ENCODE measurements around the gene ADD2.

The ADD2 gene

DNA sequence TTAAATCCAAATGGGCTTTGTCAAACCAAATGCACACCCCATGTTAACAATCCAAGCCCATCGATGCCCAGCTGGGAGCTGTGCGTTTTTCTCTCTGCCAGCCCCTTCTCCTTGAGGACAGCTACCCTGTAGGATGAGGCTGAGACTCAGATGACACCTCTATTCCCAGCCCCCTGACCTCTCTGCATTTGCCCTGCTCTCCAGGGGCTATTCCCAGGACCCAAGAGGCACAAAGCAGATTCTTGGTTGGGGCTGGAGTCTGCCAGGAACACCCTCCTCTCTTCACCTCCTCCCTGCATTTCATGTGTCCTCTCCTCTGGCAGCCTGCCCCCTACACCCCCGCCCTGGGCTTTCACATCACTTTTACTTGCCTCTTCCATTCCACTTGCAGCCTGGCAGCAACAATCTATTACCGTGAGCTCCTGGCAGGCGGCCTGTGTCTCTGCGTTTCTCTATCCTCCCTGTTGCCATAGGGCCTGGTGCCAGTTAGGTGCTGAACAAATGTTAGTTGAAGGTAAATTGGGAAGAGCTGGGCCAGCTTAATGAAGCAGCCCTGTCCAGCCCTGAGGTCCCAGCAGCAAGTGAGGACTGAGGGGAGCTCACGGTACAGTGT lies 51.8 kb downstream of the ADD2 start:
- no peak overlapping the region for H3K4me2 ChIP-seq
- H4K20me1 ChIP-seq = peaks cover 0 to 78% (median 42%) of the 10 kb centered on the region in 11 experiments; a peak in 18 of 22 replicates
- H3K4me1 ChIP-seq = peaks cover 0 to 4% (median 0%) of the 10 kb centered on the region in 10 experiments; a peak in 2 of 20 replicates
- no peak for TF ChIP-seq Cebpa-rat (IDR thresholded peaks at IDR 0.05)
- H3K4me3 ChIP-seq = no peak overlapping the region
- no peak overlapping the region for H3K9ac ChIP-seq
- peaks cover 15 to 25% (median 20%) of the 10 kb centered on the region in 11 experiments for H3K36me3 ChIP-seq
- H3K9me3 ChIP-seq (replicated peaks in 1 of 11) = no peaks in the 10 kb centered on the region
- H3K27me3 ChIP-seq = no peaks in the 10 kb centered on the region
- H3K27ac ChIP-seq = no peak overlapping the region

DNA sequence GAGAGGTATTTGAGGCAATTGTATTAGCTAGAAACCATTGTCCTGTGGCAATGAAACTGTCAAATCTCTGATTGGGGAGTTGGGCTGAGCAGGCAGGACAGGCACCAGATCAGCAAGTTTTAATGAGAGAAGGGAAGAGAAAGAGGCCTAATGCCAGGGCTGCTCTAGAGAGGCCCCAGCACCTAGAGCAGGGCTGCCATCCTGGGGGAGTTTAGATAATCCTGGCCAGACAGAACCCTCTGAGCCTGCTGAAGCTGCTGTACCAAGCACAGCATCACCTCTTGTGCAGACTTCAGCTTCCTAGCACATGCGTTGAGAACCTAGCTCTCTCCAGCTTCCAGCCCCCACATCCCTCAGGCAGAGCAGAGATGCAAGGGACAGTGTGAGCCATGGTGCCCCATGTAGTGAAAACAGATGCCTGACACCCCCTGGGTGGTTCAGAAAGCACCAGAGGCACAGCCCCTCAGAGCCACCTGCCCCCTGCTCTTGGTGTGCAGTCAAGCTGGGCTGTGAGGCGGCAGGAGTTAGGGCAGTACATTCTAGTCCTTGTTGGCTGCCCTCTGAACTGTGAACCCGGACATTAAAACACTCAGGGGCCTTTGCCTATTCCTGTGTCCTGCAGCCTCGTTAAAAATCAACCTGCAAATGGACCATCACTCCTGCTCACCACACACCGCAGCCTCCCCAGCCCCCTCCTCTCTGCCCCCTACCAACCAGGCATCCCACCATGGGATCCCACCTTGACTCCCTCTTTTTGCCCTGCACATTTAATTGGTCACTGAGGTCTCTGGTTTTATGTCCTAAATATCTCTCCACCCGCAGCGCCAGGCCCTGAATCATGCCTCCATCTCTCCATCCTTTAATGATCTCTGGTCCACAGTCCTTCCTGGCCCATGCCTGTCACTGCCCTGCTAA lies 52.7 kb downstream of the ADD2 start:
- H3K4me1 ChIP-seq = peaks cover 0 to 4% (median 0%) of the 10 kb centered on the region in 10 experiments; a peak in 2 of 20 replicates
- H3K27me3 ChIP-seq = no peaks in the 10 kb centered on the region
- peaks cover 0 to 72% (median 42%) of the 10 kb centered on the region in 11 experiments; a peak in 18 of 22 replicates for H4K20me1 ChIP-seq
- H3K9me3 ChIP-seq (replicated peaks in 1 of 11) = no peaks in the 10 kb centered on the region
- H3K9ac ChIP-seq = no peak overlapping the region
- no peak for TF ChIP-seq Cebpa-rat (IDR thresholded peaks at IDR 0.05)
- no peak overlapping the region for H3K4me3 ChIP-seq
- H3K27ac ChIP-seq = no peak overlapping the region
- no peak overlapping the region for H3K4me2 ChIP-seq
- H3K36me3 ChIP-seq = peaks cover 22 to 34% (median 28%) of the 10 kb centered on the region in 11 experiments

DNA sequence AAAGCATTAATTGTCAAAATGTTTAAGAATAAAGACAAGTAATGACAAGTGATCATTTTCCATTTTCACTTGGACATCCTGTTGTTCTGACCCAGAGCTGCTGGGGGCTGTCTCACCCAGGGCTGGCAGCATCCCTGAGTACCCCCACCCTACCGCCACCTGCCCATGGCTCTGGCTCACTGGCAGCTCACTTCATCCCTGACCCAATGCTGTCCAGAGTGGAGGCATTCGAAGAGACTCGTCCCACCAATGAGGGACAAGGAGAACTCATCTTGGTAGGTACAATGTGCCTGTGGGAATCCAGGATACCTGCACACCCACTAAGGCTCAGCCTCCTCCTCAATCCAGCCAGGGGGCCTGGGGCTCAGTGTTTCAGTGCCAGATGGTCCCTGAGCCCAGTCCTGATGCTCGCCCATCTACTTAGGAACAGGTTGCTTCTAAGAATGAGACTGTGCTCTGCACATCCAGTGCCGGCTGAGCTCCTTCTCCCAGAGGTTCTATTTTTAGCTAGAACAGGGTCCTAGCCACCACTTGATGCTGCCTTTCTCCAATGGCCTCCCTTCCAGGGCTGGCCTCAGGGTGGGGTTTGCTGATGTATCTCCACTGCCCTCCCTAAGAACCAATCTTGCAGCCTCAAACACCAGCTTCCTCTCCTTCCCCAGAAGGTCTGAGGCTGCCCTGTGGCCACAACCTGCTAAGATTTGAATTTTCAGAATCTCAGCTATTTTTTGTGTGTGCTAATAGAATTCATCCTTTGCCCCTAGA lies 53.7 kb downstream of the ADD2 start:
- no peak overlapping the region for H3K4me3 ChIP-seq
- no peak overlapping the region for H3K4me2 ChIP-seq
- TF ChIP-seq Cebpa-rat (IDR thresholded peaks at IDR 0.05) = no peak
- H3K9ac ChIP-seq = no peak overlapping the region
- no peak overlapping the region for H3K27ac ChIP-seq
- no peaks in the 10 kb centered on the region; a peak in 1 of 20 replicates for H3K4me1 ChIP-seq
- no peaks in the 10 kb centered on the region for H3K9me3 ChIP-seq (replicated peaks in 1 of 11)
- H3K27me3 ChIP-seq = no peaks in the 10 kb centered on the region
- H3K36me3 ChIP-seq = peaks cover 30 to 44% (median 38%) of the 10 kb centered on the region in 11 experiments
- H4K20me1 ChIP-seq = peaks cover 0 to 62% (median 42%) of the 10 kb centered on the region in 11 experiments; a peak in 18 of 22 replicates

DNA sequence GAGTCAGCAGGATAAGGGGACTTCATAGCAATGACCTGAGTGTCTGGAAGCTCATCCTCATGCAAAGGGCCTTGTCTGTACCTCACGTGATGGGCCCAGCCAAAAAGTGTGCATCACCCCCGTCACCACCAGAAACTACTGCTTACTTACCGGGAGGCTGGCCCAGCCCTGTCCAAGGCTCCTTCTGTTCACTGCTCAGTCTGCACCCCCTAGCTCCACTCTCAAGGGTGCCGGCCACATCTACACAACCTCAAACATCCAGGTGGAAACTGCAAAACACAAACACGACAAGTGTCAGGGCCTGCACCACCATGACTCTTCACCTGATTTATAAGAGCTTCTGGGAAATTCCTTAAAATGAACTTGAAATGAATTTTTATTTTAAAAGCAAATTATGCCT lies 55.1 kb downstream of the ADD2 start:
- no peak overlapping the region for H3K27ac ChIP-seq
- H3K36me3 ChIP-seq = peaks cover 31 to 58% (median 50%) of the 10 kb centered on the region in 11 experiments
- H4K20me1 ChIP-seq = peaks cover 0 to 48% (median 37%) of the 10 kb centered on the region in 11 experiments; a peak in 16 of 22 replicates
- no peak overlapping the region for H3K4me2 ChIP-seq
- H3K4me1 ChIP-seq = peaks cover 0 to 3% (median 0%) of the 10 kb centered on the region in 10 experiments; a peak in 1 of 20 replicates
- H3K4me3 ChIP-seq = no peak overlapping the region
- H3K9ac ChIP-seq = no peak overlapping the region
- H3K9me3 ChIP-seq (replicated peaks in 1 of 11) = no peaks in the 10 kb centered on the region
- TF ChIP-seq Cebpa-rat (IDR thresholded peaks at IDR 0.05) = no peak
- no peaks in the 10 kb centered on the region for H3K27me3 ChIP-seq

DNA sequence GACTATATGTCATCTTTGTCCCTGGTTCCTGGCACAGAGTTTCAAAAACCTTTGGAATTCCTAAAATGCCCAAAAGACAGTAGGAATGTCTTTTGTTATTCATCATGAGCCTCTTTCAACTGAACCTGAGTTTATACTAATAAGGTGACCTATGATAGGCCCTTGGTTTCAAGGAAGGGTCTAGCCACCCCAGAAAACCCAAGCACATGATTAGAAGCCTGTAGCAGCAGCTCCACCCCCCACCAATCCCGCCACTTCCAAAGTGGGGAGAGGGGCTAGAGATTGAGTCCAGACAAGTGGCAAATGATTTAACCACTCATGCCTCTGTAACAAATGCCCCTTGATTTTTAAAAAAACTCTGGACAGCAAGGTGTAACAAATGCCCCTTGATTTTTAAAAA lies 56.8 kb downstream of the ADD2 start:
- Histone ChIP-seq H4K20me1 (peaks cover 0 to 31% (median 23%) of the 10 kb centered on the region in 11 experiments; a peak in 16 of 22 replicates), H3K27ac (no peak overlapping the region), H3K4me2 (no peak overlapping the region)

DNA sequence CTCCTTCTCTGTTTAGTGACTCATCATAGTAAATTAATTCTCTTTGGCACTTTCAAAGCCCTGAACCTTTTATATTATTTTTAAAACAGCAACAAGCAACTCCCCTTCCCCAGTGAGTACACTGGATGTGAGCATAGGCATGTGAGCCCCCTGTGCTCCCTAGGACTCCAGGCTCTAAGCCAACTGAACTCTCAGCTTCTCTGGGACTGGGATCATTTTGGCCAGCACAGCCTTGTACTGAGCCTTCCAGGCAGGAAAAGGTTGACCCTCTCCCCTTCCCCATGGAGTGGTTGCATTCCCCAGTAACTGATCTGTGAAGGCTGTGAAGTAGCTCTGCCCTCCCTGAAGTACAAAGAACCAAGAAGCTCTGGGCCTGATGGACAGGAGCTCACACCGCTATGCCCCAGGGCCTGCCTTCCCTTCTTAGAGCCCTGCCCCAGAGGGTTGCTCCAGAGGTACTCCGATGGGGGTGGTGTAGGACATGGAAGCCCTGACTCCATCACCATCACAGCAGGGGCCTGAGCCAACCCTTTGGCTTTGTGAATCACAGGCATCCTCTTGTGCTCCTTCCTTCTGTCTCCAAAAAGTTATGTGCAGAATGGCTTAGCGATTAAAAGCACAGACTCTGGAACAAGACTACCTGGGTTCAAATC lies 57.8 kb downstream of the ADD2 start:
- H3K4me1 ChIP-seq = 0 out of 20 replicates have a peak, but pooled peaks cover 0 to 3% (median 0%) of the 10 kb centered on the region in 10 experiments
- no peaks in the 10 kb centered on the region for H3K9me3 ChIP-seq (replicated peaks in 1 of 11)
- no peak overlapping the region for H3K27ac ChIP-seq
- H3K9ac ChIP-seq = no peak overlapping the region
- H3K4me3 ChIP-seq = no peak overlapping the region
- H3K4me2 ChIP-seq = no peak overlapping the region
- TF ChIP-seq Cebpa-rat (IDR thresholded peaks at IDR 0.05) = no peak
- no peaks in the 10 kb centered on the region for H3K27me3 ChIP-seq
- peaks cover 53 to 86% (median 77%) of the 10 kb centered on the region in 11 experiments for H3K36me3 ChIP-seq
- peaks cover 0 to 21% (median 13%) of the 10 kb centered on the region in 11 experiments; a peak in 16 of 22 replicates for H4K20me1 ChIP-seq

More for the DNA sequence above, 56.8 kb downstream of the ADD2 start:
- TF ChIP-seq Cebpa-rat (IDR thresholded peaks at IDR 0.05) = no peak
- no peaks in the 10 kb centered on the region for H3K27me3 ChIP-seq
- no peaks in the 10 kb centered on the region for H3K9me3 ChIP-seq (replicated peaks in 1 of 11)
- no peak overlapping the region for H3K9ac ChIP-seq
- no peak overlapping the region for H3K4me3 ChIP-seq
- H3K36me3 ChIP-seq = peaks cover 44 to 76% (median 67%) of the 10 kb centered on the region in 11 experiments
- H3K4me1 ChIP-seq = peaks cover 0 to 3% (median 0%) of the 10 kb centered on the region in 10 experiments; a peak in 1 of 20 replicates

DNA sequence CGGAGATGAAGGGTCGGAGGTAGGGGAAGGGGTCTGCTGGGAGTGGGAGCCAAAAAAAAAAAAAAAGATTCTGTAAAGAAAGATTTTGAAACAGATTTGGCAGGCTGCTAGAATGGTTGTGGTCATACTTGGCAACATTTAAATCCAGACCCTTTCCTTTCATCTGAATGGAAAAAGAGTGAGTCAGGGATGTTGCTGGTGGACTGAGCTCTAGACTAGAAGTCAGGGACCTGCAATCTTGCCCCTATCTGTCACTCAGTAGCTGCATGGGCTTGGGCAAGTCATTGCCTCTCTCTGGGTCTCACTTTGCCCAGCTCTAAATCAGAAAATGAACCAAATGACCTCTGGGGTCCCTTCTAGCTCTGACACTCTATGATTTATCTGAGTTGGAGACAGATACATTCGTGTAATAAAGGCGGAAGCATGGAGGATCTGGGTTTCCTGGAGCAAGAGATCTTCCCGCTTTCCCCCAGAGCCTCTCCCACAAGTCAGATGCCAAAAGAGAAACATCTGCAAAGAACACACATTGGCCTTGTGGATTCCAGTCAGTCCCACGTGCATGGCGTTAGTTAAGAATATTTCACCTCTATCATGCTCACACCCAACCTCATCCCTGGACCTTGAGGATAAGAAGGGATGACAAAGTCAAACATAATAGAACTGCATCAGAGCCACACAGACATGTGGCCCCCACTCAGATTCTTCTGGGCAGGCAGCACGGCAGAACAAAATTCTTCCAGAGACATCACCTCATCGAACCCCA lies 58.5 kb downstream of the ADD2 start:
- Histone ChIP-seq H3K27ac (no peak overlapping the region), H3K4me3 (no peak overlapping the region), H3K4me2 (no peak overlapping the region), H3K4me1 (0 out of 20 replicates have a peak, but pooled peaks cover 0 to 3% (median 0%) of the 10 kb centered on the region in 10 experiments), H3K9me3 (replicated peaks in 1 of 11) (no peaks in the 10 kb centered on the region), H3K27me3 (no peaks in the 10 kb centered on the region), H3K36me3 (peaks cover 56 to 93% (median 84%) of the 10 kb centered on the region in 11 experiments), H3K9ac (no peak overlapping the region), H4K20me1 (peaks cover 0 to 15% (median 7%) of the 10 kb centered on the region in 11 experiments; a peak in 12 of 22 replicates)
- TF ChIP-seq Cebpa-rat (IDR thresholded peaks at IDR 0.05) = no peak
